T-helper 1 cell treated with Interleukin-12 subunit alpha and Interleukin-12 subunit beta and Interleukin-4 antibody, amounts not matched to agents 30 μg/mL and 1 μg/mL, for 36 hours (primary cell): ENCODE data around the gene APOM.

Experiments used
- H3K27ac Mint-ChIP-seq: one replicate; pipeline ENCODE4 v1.8.0; 2021; ENCODE audit warnings: mild to moderate bottlenecking, mixed read lengths
- H3K27me3 Mint-ChIP-seq: one replicate; pipeline ENCODE4 v1.8.0; 2021; ENCODE audit warnings: low read depth, mixed read lengths
- H3K36me3 Mint-ChIP-seq: one replicate; pipeline ENCODE4 v1.8.0; 2021; ENCODE audit warnings: low read depth, mixed read lengths
- H3K4me1 Mint-ChIP-seq: one replicate; pipeline ENCODE4 v1.8.0; 2021; ENCODE audit warnings: low read depth, mixed read lengths
- H3K4me3 Mint-ChIP-seq: one replicate; pipeline ENCODE4 v1.8.0; 2021; ENCODE audit warnings: mild to moderate bottlenecking, moderate library complexity, mixed read lengths
- H3K9me3 Mint-ChIP-seq: one replicate; pipeline ENCODE4 v1.8.0; 2021; ENCODE audit warnings: mixed read lengths

APOM gene

GRCh38 chr6:31676322-31676903 is 20.7 kb downstream of the APOM start:
- Mint-ChIP-seq H3K4me3 (no peak overlapping the region), H3K27me3 (no peaks in the 10 kb centered on the region), H3K4me1 (peaks cover 22% of the 10 kb centered on the region), H3K36me3 (peaks cover 18% of the 10 kb centered on the region), H3K27ac (no peak overlapping the region), H3K9me3 (no peaks in the 10 kb centered on the region)

- no peak overlapping the region for H3K27ac Mint-ChIP-seq
- H3K27me3 Mint-ChIP-seq: no peaks in the 10 kb centered on the region
- H3K36me3 Mint-ChIP-seq: peaks cover 16% of the 10 kb centered on the region
- H3K4me3 Mint-ChIP-seq: no peak overlapping the region
- no peaks in the 10 kb centered on the region for H3K9me3 Mint-ChIP-seq
- H3K4me1 Mint-ChIP-seq: peaks cover 24% of the 10 kb centered on the region
These were observed 21.2 kb downstream of the APOM start for GRCh38 chr6:31676904-31677303.

- no peaks in the 10 kb centered on the region for H3K9me3 Mint-ChIP-seq
These were observed 22.3 kb downstream of the APOM start for GRCh38 chr6:31677955-31678354.

GRCh38 chr6:31680226-31681134 is 24.8 kb downstream of the APOM start, which contains the start of gene LY6G5C:
LY6G5C (minus strand) TSS chr6:31681067; CDS start chr6:31680373, 694 bp downstream.
- Mint-ChIP-seq H3K9me3 (no peaks in the 10 kb centered on the region), H3K36me3 (peaks cover 5% of the 10 kb centered on the region), H3K27ac (peak within 1 kb of the TSS; percentile 76), H3K4me3 (peak within 1 kb of the TSS; percentile 81), H3K27me3 (no peaks in the 10 kb centered on the region), H3K4me1 (peaks cover 24% of the 10 kb centered on the region)

More at GRCh38 chr6:31677955-31678354, 22.3 kb downstream of the APOM start:
- Mint-ChIP-seq H3K4me3 (no peak overlapping the region), H3K4me1 (peaks cover 24% of the 10 kb centered on the region), H3K36me3 (peaks cover 8% of the 10 kb centered on the region), H3K27ac (no peak overlapping the region), H3K27me3 (no peaks in the 10 kb centered on the region)

- Mint-ChIP-seq H3K4me3 (peak overlapping the region; percentile 81), H3K36me3 (peaks cover 8% of the 10 kb centered on the region), H3K27ac (peak overlapping the region; percentile 76), H3K4me1 (peaks cover 24% of the 10 kb centered on the region), H3K27me3 (no peaks in the 10 kb centered on the region), H3K9me3 (no peaks in the 10 kb centered on the region)
These were observed 25.5 kb downstream of the APOM start for GRCh38 chr6:31681135-31681671.

- H3K27ac Mint-ChIP-seq: no peak overlapping the region
- no peaks in the 10 kb centered on the region for H3K9me3 Mint-ChIP-seq
- peaks cover 19% of the 10 kb centered on the region for H3K36me3 Mint-ChIP-seq
- no peak overlapping the region for H3K4me3 Mint-ChIP-seq
- H3K4me1 Mint-ChIP-seq: peaks cover 18% of the 10 kb centered on the region
- H3K27me3 Mint-ChIP-seq: no peaks in the 10 kb centered on the region
These were observed 27.9 kb downstream of the APOM start for GRCh38 chr6:31683591-31683990.

- H3K4me3 Mint-ChIP-seq: no peak overlapping the region
- no peak overlapping the region for H3K27ac Mint-ChIP-seq
- H3K4me1 Mint-ChIP-seq: peaks cover 1% of the 10 kb centered on the region
- H3K9me3 Mint-ChIP-seq: no peaks in the 10 kb centered on the region
- H3K36me3 Mint-ChIP-seq: peaks cover 31% of the 10 kb centered on the region
- H3K27me3 Mint-ChIP-seq: no peaks in the 10 kb centered on the region
These were observed 30.8 kb downstream of the APOM start for GRCh38 chr6:31686483-31686882.

GRCh38 chr6:31687321-31687720 is 31.6 kb downstream of the APOM start:
- H3K36me3 Mint-ChIP-seq: peaks cover 31% of the 10 kb centered on the region
- H3K4me3 Mint-ChIP-seq: no peak overlapping the region
- no peaks in the 10 kb centered on the region for H3K27me3 Mint-ChIP-seq
- H3K4me1 Mint-ChIP-seq: no peaks in the 10 kb centered on the region
- no peaks in the 10 kb centered on the region for H3K9me3 Mint-ChIP-seq
- no peak overlapping the region for H3K27ac Mint-ChIP-seq

- Mint-ChIP-seq H3K36me3 (peaks cover 37% of the 10 kb centered on the region), H3K4me1 (no peaks in the 10 kb centered on the region), H3K9me3 (no peaks in the 10 kb centered on the region), H3K27ac (no peak overlapping the region), H3K27me3 (no peaks in the 10 kb centered on the region), H3K4me3 (no peak overlapping the region)
These were observed 32.4 kb downstream of the APOM start for GRCh38 chr6:31687860-31688693.

GRCh38 chr6:31689249-31690110 is 33.8 kb downstream of the APOM start:
- H3K9me3 Mint-ChIP-seq: no peaks in the 10 kb centered on the region
- no peak overlapping the region for H3K27ac Mint-ChIP-seq
- H3K27me3 Mint-ChIP-seq: no peaks in the 10 kb centered on the region
- H3K36me3 Mint-ChIP-seq: peaks cover 38% of the 10 kb centered on the region
- no peaks in the 10 kb centered on the region for H3K4me1 Mint-ChIP-seq
- H3K4me3 Mint-ChIP-seq: no peak overlapping the region

- Mint-ChIP-seq H3K36me3 (peaks cover 38% of the 10 kb centered on the region), H3K27ac (no peak overlapping the region), H3K4me1 (no peaks in the 10 kb centered on the region), H3K9me3 (no peaks in the 10 kb centered on the region), H3K27me3 (no peaks in the 10 kb centered on the region), H3K4me3 (no peak overlapping the region)
These were observed 34.8 kb downstream of the APOM start for GRCh38 chr6:31690231-31691077.

GRCh38 chr6:31691078-31691463 is 35.4 kb downstream of the APOM start:
- H3K36me3 Mint-ChIP-seq: peaks cover 36% of the 10 kb centered on the region
- H3K27ac Mint-ChIP-seq: no peak overlapping the region
- H3K9me3 Mint-ChIP-seq: no peaks in the 10 kb centered on the region
- H3K4me3 Mint-ChIP-seq: no peak overlapping the region
- H3K27me3 Mint-ChIP-seq: no peaks in the 10 kb centered on the region
- H3K4me1 Mint-ChIP-seq: no peaks in the 10 kb centered on the region

- Mint-ChIP-seq H3K36me3 (peaks cover 34% of the 10 kb centered on the region), H3K27me3 (no peaks in the 10 kb centered on the region), H3K4me1 (no peaks in the 10 kb centered on the region), H3K9me3 (no peaks in the 10 kb centered on the region), H3K27ac (no peak overlapping the region), H3K4me3 (no peak overlapping the region)
These were observed 35.9 kb downstream of the APOM start for GRCh38 chr6:31691564-31692108.
